Prostate gland (tissue), 2 donors: Measurements from ENCODE around the gene EEFSEC. TPM values are rescaled to one million over a fixed set of nuclear protein-coding genes. Genes with fewer than 3 reads are reported as not detected.

ENCODE experiments used
- DNase-seq: peaks from one replicate; pipeline ENCODE4 v3.0.0-alpha.2; 2019; ENCODE audit warnings: low spot score
- H3K27ac ChIP-seq, 2 donors: fragments of 200-600 bp; sonication (generic); 2 replicates each; pipeline ENCODE4 v1.5.1; 2017 to 2019
- H3K27me3 ChIP-seq: fragments of 200-600 bp; sonication (generic); replicated peaks from 2 replicates; pipeline ENCODE4 v1.5.1; 2019; ENCODE audit not compliant: insufficient read depth
- H3K36me3 ChIP-seq, 2 donors: fragments of 200-600 bp; sonication (generic); 1 replicate in 1 of 2; 2 replicates in 1 of 2; pipeline versions ENCODE4 v1.5.1 to v1.8.1; 2017 to 2019
- H3K4me1 ChIP-seq: fragments of 200-600 bp; sonication (generic); replicated peaks from 2 replicates; pipeline ENCODE4 v1.5.1; 2019
- H3K4me3 ChIP-seq, 2 donors: fragments of 200-600 bp; sonication (generic); 2 replicates each; pipeline ENCODE4 v1.5.1; 2017 to 2019
- H3K9me3 ChIP-seq: fragments of 200-600 bp; sonication (generic); 2 replicates; pipeline ENCODE4 v1.5.1; 2017
- POLR2A ChIP-seq: fragments of 450-650 bp; IDR thresholded peaks from one replicate; pipeline ENCODE4 v1.6.1; 2016; ENCODE audit warnings: antibody characterized with exemption, mild to moderate bottlenecking
- POLR2AphosphoS5 ChIP-seq: sonication (generic); formaldehyde crosslinking; IDR thresholded peaks from one replicate; pipeline ENCODE4 v1.6.1; 2017; ENCODE audit warnings: antibody characterized with exemption
- WGBS: methylation state at CpG from one replicate; pipeline ENCODE4 v1.1.5; 2018; 5-methylcytosine and 5-hydroxymethylcytosine counted together
- intact Hi-C: fragments of 100-400 bp; cut with DNase I; formaldehyde crosslinking; loops from one replicate; pipeline ENCODE4 v1.14.2; 2022
- total RNA-seq, 2 donors: library from RNA; depleted of rRNA; stranded (reverse); fragments of >200 nt; gene quantifications; one replicate each; pipeline ENCODE4 v1.1.0, GENCODE V29; 2016
- TF ChIP-seq, protein P1 (sequence below), 4 experiments: fragments of 200-600 bp in 2 of 4; fragments of 450-650 bp in 2 of 4; sonication (generic) in 2 of 4; IDR thresholded peaks; 1 replicate in 3 of 4; 2 replicates in 1 of 4; pipeline ENCODE4 v1.5.1; 2016 to 2019; ENCODE audit warnings: antibody characterized with exemption in 4 of 4, mild to moderate bottlenecking in 2 of 4, moderate library complexity in 2 of 4

EEFSEC gene
- total RNA-seq, 2 donors from 2014 or later: 24.7 to 26.1 TPM

DNA sequence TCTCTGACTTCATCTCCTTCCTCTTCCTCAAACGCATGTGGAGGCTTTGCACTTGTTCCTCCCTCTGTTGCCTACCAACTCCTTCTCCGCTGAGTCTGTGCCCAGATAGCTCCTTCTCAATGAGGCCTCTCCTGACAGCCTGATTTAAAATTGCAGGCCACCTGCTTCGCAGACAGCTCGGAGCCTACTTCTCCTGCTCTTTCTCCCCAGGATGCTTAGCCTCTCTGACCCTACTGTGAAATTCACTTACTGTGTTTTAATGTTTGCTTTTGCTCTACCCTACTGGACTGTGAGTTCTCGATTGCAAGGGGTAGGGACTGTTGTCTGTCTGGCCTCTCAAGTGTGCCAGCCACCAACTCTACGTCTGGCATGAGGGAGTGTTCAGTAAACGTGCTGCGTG lies 83.4 kb downstream of the EEFSEC start:
- Histone ChIP-seq H3K4me1 (peaks cover 6% of the 10 kb centered on the region), H3K9me3 (no peaks in the 10 kb centered on the region), H3K27me3 (no peaks in the 10 kb centered on the region), H3K4me3 (no peak overlapping the region), H3K36me3 (no peaks in the 10 kb centered on the region), H3K27ac (no peak overlapping the region)
- no peak for DNase-seq
- intact Hi-C loops: no loop called here
- 73% methylated on average over 8 of the region's 8 CpGs for WGBS
- TF ChIP-seq POLR2A: no peak
- TF ChIP-seq POLR2AphosphoS5: no peak
- TF ChIP-seq, protein P1, sequence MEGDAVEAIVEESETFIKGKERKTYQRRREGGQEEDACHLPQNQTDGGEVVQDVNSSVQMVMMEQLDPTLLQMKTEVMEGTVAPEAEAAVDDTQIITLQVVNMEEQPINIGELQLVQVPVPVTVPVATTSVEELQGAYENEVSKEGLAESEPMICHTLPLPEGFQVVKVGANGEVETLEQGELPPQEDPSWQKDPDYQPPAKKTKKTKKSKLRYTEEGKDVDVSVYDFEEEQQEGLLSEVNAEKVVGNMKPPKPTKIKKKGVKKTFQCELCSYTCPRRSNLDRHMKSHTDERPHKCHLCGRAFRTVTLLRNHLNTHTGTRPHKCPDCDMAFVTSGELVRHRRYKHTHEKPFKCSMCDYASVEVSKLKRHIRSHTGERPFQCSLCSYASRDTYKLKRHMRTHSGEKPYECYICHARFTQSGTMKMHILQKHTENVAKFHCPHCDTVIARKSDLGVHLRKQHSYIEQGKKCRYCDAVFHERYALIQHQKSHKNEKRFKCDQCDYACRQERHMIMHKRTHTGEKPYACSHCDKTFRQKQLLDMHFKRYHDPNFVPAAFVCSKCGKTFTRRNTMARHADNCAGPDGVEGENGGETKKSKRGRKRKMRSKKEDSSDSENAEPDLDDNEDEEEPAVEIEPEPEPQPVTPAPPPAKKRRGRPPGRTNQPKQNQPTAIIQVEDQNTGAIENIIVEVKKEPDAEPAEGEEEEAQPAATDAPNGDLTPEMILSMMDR (IDR thresholded peaks at IDR 0.05): no peak

- no peak for TF ChIP-seq POLR2A
- no peak for TF ChIP-seq POLR2AphosphoS5
- TF ChIP-seq, protein P1 (IDR thresholded peaks at IDR 0.05): no peak
- H3K4me3 ChIP-seq: no peak overlapping the region
- H3K4me1 ChIP-seq: peaks cover 6% of the 10 kb centered on the region
- DNase-seq: no peak
- no peaks in the 10 kb centered on the region for H3K9me3 ChIP-seq
- 48% methylated on average over 3 of the region's 3 CpGs for WGBS
- no peaks in the 10 kb centered on the region for H3K36me3 ChIP-seq
- no peak overlapping the region for H3K27ac ChIP-seq
- intact Hi-C loops: no loop called here
- no peaks in the 10 kb centered on the region for H3K27me3 ChIP-seq
Measured at GRCh38 chr3:128237348-128238183, 84.3 kb downstream of the EEFSEC start.

DNA sequence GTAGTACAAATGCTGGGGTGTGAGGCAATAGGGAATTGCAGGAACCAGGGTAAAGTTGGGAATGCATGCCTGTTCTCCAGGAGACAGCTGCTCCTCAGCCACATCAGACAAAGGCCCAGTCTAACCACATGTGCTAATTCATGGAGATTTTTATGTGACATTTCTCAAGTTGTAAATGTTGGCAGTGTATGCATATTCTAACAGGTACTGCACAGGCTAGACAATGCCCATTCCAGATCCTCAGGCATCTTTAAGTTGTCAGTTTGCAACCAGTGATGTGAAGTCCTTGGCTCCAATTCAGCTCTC lies 84.9 kb downstream of the EEFSEC start:
- no peak for DNase-seq
- no peak overlapping the region for H3K27ac ChIP-seq
- no peak overlapping the region for H3K4me3 ChIP-seq
- no peaks in the 10 kb centered on the region for H3K36me3 ChIP-seq
- H3K9me3 ChIP-seq: no peaks in the 10 kb centered on the region
- H3K27me3 ChIP-seq: no peaks in the 10 kb centered on the region
- TF ChIP-seq POLR2A (no peak), POLR2AphosphoS5 (no peak)
- TF ChIP-seq, protein P1 (IDR thresholded peaks at IDR 0.05): no peak
- intact Hi-C loops: no loop called here
- peaks cover 6% of the 10 kb centered on the region for H3K4me1 ChIP-seq

DNA sequence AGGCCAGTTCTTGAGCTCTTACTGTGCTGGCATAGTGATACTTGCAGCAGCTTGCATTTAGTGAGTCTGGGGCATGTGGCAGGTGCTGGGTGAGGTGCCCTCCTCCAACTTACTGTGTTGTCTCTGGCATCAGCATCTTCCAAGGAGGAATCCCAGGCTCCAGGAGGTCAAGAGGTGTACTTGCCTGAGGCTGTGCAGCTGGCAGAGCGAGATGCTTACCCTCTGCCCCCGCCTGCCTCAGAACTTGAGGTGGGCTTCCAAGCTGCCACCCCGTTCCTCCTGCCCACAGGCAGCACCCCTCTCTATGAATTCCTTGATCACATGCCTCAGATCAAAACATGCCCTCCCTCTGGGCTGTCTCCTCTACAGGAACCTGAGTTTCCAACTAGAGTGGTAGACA lies 86.0 kb downstream of the EEFSEC start:
- TF ChIP-seq POLR2A (no peak), POLR2AphosphoS5 (no peak)
- TF ChIP-seq, protein P1 (IDR thresholded peaks at IDR 0.05): no peak
- H3K36me3 ChIP-seq: no peaks in the 10 kb centered on the region
- 95% methylated on average over 3 of the region's 3 CpGs for WGBS
- peaks cover 6% of the 10 kb centered on the region for H3K4me1 ChIP-seq
- H3K9me3 ChIP-seq: no peaks in the 10 kb centered on the region
- DNase-seq: no peak
- H3K4me3 ChIP-seq: no peak overlapping the region
- intact Hi-C loops: no loop called here
- H3K27me3 ChIP-seq: no peaks in the 10 kb centered on the region
- no peak overlapping the region for H3K27ac ChIP-seq

GRCh38 chr3:128240232-128240631 lies 87.0 kb downstream of the EEFSEC start:
- intact Hi-C loops: no loop called here
- Histone ChIP-seq H3K4me1 (peaks cover 6% of the 10 kb centered on the region), H3K27ac (no peak overlapping the region), H3K4me3 (no peak overlapping the region), H3K36me3 (no peaks in the 10 kb centered on the region), H3K27me3 (no peaks in the 10 kb centered on the region), H3K9me3 (no peaks in the 10 kb centered on the region)
- TF ChIP-seq POLR2A: no peak
- no peak for TF ChIP-seq POLR2AphosphoS5
- TF ChIP-seq, protein P1 (IDR thresholded peaks at IDR 0.05): no peak
- no peak for DNase-seq
- WGBS: 94% methylated on average over 1 of the region's 1 CpG
